ENCODE measurements around the gene NRN1L.
A peak's percentile ranks its signal among the peaks of the same experiment; 100 is the strongest.

Gene NRN1L

GRCh38 chr16:67926181-67926750 is 41.6 kb downstream of the NRN1L start:
- CTCF ChIA-PET = interaction anchor here (0.8 to 3.3 kb wide), 4 partner anchors 8 to 110 kb away, joined by 4 to 19 read pairs (median 12); no protein-coding TSS in a partner anchor
- TF ChIP-seq CTCF (conservative IDR thresholded peaks at IDR 0.05; ENCODE audit: low read depth) = 0 out of 2 replicates have a peak, but pooled peaks have one; percentile 12
- H3K27ac ChIP-seq = peak overlapping the region; percentile 73
- POLR2A ChIA-PET (ENCODE audit: low non-redundant PET) = interaction anchor here (0.5 kb wide), 1 partner anchor 110 kb away, joined by 7 read pairs; no protein-coding TSS in a partner anchor
- peak; percentile 36 for DNase-seq (ENCODE audit: low spot score)

- H3K27ac ChIP-seq = peak overlapping the region; percentile 73
- POLR2A ChIA-PET (ENCODE audit: low non-redundant PET) = no interaction called here
- no peak for DNase-seq (ENCODE audit: low spot score)
- TF ChIP-seq CTCF (conservative IDR thresholded peaks at IDR 0.05; ENCODE audit: low read depth) = no peak
- CTCF ChIA-PET = interaction anchor here (0.6 to 3.3 kb wide), 6 partner anchors 15 to 407 kb away, joined by 3 to 19 read pairs (median 6); no protein-coding TSS in a partner anchor
Measured at GRCh38 chr16:67927131-67927941, 42.7 kb downstream of the NRN1L start.

GRCh38 chr16:67928147-67928546 is 43.5 kb downstream of the NRN1L start:
- no peak for DNase-seq (ENCODE audit: low spot score)
- peak overlapping the region; percentile 73; the same call in 1 of the 2 replicates for H3K27ac ChIP-seq
- CTCF ChIA-PET = interaction anchor here (0.5 to 3.3 kb wide), 14 partner anchors 10 to 407 kb away, joined by 3 to 19 read pairs (median 3); partner anchors contain the start of gene NRN1L
- POLR2A ChIA-PET (ENCODE audit: low non-redundant PET) = no interaction called here
- TF ChIP-seq CTCF (conservative IDR thresholded peaks at IDR 0.05; ENCODE audit: low read depth) = no peak

- H3K27ac ChIP-seq = peak overlapping the region; percentile 9; the same call in 1 of the 2 replicates
- TF ChIP-seq CTCF (conservative IDR thresholded peaks at IDR 0.05; ENCODE audit: low read depth) = peak; percentile 92
- POLR2A ChIA-PET (ENCODE audit: low non-redundant PET) = no interaction called here
- CTCF ChIA-PET = interaction anchor here (0.5 to 3.3 kb wide), 17 partner anchors 11 to 408 kb away, joined by 3 to 19 read pairs (median 3); partner anchors contain the start of gene NRN1L
- DNase-seq (ENCODE audit: low spot score) = peak; percentile 77
Measured at GRCh38 chr16:67928561-67929364, 44.1 kb downstream of the NRN1L start.

GRCh38 chr16:67930191-67930590 is 45.5 kb downstream of the NRN1L start:
- DNase-seq (ENCODE audit: low spot score) = no peak
- no peak for TF ChIP-seq CTCF (conservative IDR thresholded peaks at IDR 0.05; ENCODE audit: low read depth)
- ChIA-PET POLR2A (ENCODE audit: low non-redundant PET) (no interaction called here), CTCF (interaction anchor here (1.5 kb wide), 1 partner anchor 114 kb away, joined by 9 read pairs; no protein-coding TSS in a partner anchor)
- H3K27ac ChIP-seq = no peak overlapping the region
